ENCODE data around the gene RPS5.
"Not testable (repeated sequence)": the region's sequence is repeated elsewhere in the genome, so short reads cannot be mapped to it uniquely, and the experiment has no call there.

Gene RPS5

GRCh38 chr19:58366585-58367430, 20.3 kb upstream of the RPS5 start:
- Histone ChIP-seq H3K4me1 (no peaks in the 10 kb centered on the region), H3K27me3 (no peaks in the 10 kb centered on the region), H3K36me3 (no peaks in the 10 kb centered on the region), H3K9me3 (no peaks in the 10 kb centered on the region), H3K4me3 (ENCODE audit: low read depth, low read length) (no peak overlapping the region)
- DNase-seq = no peak
- no peak for TF ChIP-seq CTCF (IDR thresholded peaks at IDR 0.05; ENCODE audit: low read depth, low read length)

GRCh38 chr19:58367698-58368454, 19.2 kb upstream of the RPS5 start:
- Histone ChIP-seq H3K36me3 (no peaks in the 10 kb centered on the region), H3K4me3 (ENCODE audit: low read depth, low read length) (no peak overlapping the region), H3K9me3 (no peaks in the 10 kb centered on the region), H3K4me1 (no peaks in the 10 kb centered on the region), H3K27me3 (no peaks in the 10 kb centered on the region)
- no peak for TF ChIP-seq CTCF (IDR thresholded peaks at IDR 0.05; ENCODE audit: low read depth, low read length)
- DNase-seq = no peak

- DNase-seq = no peak
- Histone ChIP-seq H3K27me3 (no peaks in the 10 kb centered on the region), H3K4me3 (ENCODE audit: low read depth, low read length) (no peak overlapping the region), H3K36me3 (no peaks in the 10 kb centered on the region), H3K4me1 (no peaks in the 10 kb centered on the region), H3K9me3 (no peaks in the 10 kb centered on the region; the same call in 1 of the 2 replicates)
- TF ChIP-seq CTCF (IDR thresholded peaks at IDR 0.05; ENCODE audit: low read depth, low read length) = no peak
These were observed 18.3 kb upstream of the RPS5 start for GRCh38 chr19:58368561-58369360.

DNA sequence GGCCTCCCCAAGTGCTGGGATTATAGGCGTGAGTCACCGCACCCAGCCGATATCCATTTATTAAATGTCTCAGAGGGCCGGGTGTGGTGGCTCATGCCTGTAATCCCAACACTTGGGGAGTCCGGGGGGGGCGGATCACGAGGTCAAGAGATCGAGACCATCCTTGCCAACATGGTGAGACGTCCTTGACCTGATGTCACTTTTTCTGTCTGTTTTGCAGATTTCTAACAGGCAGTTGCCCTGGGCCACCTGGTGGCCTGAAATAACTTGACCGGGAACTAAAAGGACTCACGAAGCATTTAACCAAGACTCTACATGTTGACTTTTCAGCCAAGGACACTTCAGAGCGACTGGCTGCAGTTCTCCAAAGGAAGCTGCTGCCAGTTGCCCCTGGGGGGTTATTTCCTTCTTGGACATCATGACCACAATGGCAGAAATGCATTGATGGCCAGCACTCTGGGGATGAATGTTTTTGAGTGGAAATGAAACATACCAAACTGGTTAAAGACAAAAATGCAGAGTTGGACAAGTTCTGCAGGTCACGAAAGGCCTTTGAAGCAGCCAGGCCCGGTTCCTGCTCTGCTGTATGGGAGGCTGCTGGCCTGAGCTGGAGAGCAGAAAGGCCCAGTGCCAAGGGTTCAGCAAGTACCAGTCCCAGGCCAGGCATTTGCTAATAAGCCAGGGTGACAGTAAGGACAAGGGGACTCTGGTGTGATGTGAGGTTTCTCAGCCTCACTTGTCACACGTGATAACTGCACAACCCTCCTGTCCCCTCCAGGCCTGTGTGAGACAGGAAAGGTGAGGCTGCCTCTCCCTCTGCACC, 14.5 kb upstream of the RPS5 start:
- DNase-seq = no peak
- H3K4me3 ChIP-seq (ENCODE audit: low read depth, low read length) = no peak overlapping the region
- no peaks in the 10 kb centered on the region for H3K27me3 ChIP-seq
- H3K9me3 ChIP-seq = no peaks in the 10 kb centered on the region; the same call in 1 of the 2 replicates
- no peaks in the 10 kb centered on the region for H3K36me3 ChIP-seq
- H3K4me1 ChIP-seq = no peaks in the 10 kb centered on the region
- TF ChIP-seq CTCF (IDR thresholded peaks at IDR 0.05; ENCODE audit: low read depth, low read length) = no peak

GRCh38 chr19:58374200-58374599, 12.9 kb upstream of the RPS5 start:
- Histone ChIP-seq H3K9me3 (no peaks in the 10 kb centered on the region; the same call in 1 of the 2 replicates), H3K4me3 (ENCODE audit: low read depth, low read length) (no peak overlapping the region), H3K27me3 (no peaks in the 10 kb centered on the region), H3K36me3 (no peaks in the 10 kb centered on the region), H3K4me1 (no peaks in the 10 kb centered on the region)
- no peak for TF ChIP-seq CTCF (IDR thresholded peaks at IDR 0.05; ENCODE audit: low read depth, low read length)
- no peak for DNase-seq

DNA sequence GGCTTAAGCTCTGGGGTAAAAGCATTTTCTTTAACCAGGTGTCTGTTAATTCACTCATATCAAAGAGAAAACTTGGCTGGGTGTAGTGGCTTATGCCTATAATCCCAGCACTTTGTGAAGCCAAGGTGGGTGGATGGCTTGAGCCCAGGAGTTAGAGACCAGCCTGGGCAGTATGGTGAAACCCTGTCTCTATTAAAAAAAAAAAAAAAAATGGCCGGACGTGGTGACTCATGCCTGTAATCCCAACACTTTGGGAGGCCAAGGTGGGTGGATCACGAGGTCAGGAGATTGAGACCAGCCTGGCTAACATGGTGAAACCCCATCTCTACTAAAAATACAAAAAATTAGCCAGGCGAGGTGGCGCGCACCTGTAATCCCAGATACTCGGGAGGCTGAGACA, 10.3 kb upstream of the RPS5 start:
- not testable (repeated sequence) for H3K36me3 ChIP-seq; DNase-seq; H3K9me3 ChIP-seq; H3K27me3 ChIP-seq; H3K4me3 ChIP-seq (ENCODE audit: low read depth, low read length); H3K4me1 ChIP-seq

All from BE2C (cell line).